Medulla oblongata (tissue), 1 donor: ENCODE results near the gene CTSK.
"Not testable (repeated sequence)": the region's sequence is repeated elsewhere in the genome, so short reads cannot be mapped to it uniquely, and the experiment has no call there.

Experiments used
- DNase-seq: peaks from one replicate; pipeline ENCODE4 v3.0.0-alpha.2; 2015; ENCODE audit errors: extremely low spot score

CTSK gene

DNA sequence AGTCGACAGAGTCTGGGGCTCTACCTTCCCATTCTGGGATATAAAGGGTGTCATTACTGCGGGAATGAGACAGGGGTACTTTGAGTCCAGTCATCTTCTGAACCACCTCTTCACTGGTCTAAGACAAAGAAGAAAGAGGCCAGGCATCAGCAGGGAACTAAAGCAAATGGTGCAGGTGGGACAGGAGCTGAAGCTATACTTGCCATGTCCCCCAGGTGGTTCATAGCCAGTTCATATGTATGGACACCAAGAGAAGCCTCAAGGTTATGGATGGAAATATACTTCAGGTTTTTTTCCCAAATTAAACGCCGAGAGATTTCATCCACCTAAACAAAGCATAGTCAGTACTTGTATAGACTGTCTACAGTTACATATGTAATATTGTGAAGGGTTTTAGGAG is 2.2 kb downstream of the CTSK start:
- no peak for DNase-seq

DNA sequence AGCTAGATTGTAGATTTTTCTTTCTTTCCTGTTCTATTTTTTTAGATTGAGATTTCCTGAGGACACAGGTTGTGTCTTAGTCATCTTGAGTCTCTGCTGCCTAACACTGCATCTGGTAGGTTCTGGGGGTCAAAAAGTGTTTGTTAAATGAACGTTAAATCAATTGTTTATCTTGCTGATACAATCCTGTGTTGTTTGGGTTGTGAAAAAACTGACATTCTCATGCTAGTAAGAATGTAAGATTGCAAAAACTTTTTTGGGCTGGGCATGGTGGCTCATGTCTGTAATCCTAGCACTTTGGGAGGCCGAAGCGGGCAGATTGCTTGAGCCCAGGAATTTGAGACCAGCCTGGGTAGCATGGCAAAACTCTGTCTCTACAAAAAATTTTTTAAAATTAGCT is 3.4 kb downstream of the CTSK start:
- DNase-seq, result no peak

DNA sequence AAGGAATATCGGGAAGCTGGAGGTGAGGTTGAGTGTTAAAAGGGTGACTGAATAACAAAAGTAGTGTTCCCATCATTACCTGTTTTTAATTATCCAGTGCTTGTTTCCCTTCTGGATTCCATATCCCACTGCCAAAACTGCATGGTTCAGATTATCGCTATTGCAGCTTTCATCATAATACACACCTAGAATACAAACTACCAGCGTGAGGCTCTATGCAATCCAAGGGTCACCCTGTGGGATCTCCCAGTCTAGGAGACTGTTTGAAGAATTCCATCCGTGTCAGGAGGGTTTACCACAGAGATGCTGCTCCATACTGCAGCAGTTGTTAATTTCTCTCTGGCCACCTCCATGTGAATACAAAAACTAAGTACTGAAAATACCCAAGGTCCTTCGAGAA is 9.0 kb downstream of the CTSK start:
- no peak for DNase-seq

DNA sequence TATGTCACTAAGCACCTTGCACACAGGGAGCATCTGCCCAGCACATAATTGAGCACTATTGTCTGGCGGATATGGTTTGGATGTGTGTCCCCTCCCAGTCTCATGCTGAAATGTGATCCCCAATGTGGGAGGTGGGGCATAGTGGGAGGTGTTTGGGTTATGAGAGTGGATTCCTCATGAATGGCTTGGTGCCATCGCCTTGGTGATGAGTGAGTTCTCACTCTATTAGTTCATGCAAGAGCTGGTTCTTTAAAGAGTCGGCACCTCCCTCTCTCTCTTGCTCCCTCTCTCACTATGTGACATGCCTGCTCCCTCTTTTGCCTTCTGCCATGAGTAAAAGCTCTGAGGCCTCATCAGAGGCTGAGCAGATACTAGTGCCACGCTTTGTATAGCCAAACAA is 9.5 kb downstream of the CTSK start:
- DNase-seq, result no peak

DNA sequence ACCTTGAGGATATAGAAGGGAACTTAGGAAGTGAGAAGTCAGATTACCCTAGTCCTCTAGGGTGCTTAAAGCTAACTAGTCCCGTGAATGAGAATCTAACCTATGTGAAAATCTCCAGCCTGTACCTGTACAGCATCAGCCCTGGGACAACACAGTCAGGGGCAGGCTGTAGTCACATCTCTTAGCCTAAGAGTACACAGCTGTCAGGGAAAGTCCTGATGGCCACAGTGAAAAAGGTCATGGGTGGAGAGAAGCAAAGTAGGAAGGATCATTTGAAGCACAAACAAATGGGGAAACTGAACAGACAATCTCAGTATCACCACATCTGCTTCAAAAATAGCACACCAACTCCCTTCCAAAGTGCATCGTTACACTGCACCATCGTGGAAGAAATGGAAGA is 11.7 kb downstream of the CTSK start:
- no peak for DNase-seq

DNA sequence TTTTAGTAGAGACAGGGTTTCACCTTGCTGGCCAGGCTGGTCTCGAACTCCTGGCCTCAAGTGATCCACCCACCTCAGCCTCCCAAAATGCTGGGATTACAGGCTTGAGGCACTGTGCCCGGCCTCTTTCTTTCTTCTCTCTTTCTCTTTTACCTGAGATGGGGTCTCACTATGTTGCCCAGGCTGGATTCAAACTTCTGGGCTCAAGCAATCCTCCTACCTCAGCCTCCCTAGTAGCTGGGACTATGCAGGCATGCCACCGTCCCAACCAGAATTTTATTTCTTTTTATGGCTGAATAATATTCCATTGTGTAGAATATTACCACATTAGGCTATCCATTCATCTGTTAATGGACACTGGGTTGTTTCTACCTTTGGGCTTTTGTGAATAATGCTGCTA is 14.3 kb downstream of the CTSK start:
- DNase-seq, result not testable (repeated sequence)

DNA sequence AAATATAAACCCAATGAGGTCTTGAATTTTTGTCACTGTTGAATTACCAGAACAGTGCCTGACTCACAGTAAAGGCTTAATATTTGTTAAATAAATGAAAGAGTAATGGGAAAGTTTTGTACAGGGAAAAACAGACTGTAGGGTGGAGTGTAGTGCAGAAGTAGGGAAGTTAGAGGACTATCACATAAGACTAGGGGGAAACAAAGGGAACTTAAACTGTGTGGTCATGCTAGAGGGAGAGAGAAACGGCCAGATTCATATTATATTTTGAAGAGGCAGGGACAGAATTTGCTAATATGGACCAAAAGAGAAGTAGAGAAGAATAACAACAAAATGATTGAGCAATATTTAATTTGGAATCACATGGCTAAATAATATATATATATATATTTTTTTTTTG is 14.8 kb downstream of the CTSK start:
- no peak for DNase-seq

DNA sequence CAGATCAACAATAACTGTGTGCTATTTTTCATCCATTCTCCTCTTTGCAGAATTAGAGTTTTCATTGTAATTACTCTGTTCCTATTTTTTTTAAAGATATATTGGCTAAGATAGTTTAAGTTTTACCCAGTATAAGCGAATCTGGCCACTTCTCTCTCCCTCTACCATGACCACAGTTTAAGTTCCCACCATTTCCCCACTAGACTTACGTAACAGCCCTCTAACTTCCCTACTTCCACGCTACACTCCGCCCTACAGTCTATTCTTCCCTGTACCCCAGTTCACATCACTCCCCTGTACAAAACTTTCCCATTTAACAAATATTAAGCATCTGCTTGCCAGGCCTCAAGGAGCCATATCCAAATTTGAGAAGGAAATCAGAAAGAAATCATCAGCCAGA is 16.5 kb downstream of the CTSK start:
- peak; percentile 44 for DNase-seq

DNA sequence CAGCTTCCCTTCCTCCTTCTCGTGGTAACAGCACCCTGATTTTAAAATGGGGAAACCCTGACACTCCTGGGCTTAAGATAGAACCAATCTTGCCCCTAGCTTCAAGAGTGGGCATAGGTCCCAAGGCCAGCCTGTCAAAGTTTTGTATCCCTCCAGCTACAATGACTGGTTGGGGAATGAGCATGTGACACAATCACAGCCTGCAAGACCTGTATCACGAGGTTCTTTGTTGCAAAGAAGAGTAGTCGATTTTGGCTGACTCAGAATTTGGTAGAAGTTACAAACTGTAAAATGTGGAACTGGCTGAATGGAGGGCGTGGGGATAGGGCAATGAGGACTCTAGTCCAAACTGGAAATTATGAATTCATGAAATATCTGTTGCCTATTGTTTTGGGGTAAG is 18.7 kb downstream of the CTSK start:
- DNase-seq, result peak; percentile 65

DNA sequence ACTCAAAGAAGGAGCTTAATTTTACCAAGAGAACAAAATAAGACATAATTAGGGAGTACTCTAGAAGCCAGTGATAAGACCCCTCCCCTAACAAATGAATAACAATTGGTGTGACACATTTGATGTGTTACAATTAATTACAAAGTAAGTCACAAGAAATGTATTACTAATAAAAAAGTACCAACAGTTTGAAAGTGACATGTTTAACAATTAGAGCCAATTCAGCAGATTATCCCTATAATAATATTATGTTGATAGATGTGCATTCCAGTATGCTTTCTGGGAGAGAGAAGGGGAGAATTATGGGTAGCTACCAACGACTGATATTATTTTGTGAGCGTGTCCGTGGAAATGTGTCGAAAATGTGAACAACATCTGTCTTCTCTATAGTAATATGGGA is 19.1 kb downstream of the CTSK start:
- no peak for DNase-seq

DNA sequence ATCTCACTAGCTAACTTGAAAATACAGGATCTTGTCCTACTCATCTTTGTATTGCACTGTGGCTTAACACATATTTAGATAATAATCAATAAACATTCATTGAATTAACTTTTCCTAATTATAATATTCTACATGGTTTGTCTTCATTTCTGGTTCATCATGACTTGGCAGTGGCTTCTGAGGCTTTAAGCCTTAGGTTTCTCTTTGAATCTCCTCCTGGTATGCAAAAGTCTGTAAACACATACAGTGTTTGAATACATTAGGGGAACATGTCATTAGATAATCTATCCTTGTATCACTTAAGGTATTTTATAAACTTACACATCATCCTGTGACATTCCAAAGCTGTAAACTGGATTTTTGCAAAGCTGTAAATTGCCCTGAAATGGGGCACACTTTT is 20.6 kb downstream of the CTSK start:
- no peak for DNase-seq

DNA sequence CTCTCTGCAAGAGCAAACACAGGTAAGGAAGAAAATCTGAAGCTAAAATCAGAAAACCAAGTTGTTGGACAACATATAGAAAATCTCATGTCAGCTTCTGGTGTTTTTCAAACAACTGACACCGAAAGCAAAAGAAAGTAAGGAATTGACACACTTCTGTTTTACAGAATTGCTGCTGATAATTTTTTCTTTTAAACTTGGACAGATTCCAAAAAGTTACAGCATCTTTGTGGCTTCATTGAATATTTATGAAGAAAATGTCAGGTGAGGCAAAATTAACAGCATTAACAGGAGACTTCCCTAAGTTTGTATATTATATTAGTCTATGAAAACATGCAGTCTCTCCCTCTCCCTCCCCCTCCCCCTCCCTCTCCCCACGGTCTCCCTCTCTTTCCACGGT is 27.6 kb downstream of the CTSK start:
- DNase-seq, result no peak

DNA sequence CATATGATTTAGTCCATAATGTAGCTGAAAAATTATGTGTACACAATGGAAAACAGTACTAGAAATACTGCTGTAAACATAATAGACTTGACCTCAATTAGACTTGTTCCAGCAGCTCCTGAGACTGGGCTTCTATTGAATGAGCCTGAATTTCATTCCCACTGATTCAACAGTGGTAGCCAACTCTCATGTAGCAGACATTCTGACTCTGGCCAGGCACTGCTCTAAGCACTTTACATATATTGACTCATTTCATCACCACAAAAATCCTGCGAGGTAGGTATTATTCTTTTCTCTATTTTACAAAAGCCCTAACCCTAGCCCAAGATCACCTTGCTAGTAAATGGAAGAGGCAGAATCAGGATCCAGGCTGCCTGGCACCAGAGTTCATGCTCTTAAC is 29.7 kb downstream of the CTSK start:
- DNase-seq, result peak; percentile 15

DNA sequence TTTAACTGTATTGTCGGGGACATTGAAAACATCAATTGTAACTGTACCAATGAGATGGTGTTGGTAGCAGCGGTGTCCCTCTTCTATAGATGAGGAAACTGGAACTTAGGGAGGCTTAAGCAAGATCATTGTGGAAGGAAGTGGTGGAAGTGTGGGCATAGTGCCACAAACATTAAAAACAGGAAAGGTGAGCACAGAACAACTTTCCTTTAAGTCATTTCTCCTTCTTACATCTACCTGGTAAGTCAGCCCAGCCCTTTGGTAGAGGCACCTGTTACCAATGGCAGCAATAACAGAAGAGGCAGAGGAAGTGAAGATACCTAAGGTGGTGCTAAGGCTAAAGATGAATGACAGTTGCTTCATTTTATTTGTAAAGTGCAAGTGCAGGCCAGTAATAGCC is 30.5 kb downstream of the CTSK start:
- DNase-seq, result no peak

DNA sequence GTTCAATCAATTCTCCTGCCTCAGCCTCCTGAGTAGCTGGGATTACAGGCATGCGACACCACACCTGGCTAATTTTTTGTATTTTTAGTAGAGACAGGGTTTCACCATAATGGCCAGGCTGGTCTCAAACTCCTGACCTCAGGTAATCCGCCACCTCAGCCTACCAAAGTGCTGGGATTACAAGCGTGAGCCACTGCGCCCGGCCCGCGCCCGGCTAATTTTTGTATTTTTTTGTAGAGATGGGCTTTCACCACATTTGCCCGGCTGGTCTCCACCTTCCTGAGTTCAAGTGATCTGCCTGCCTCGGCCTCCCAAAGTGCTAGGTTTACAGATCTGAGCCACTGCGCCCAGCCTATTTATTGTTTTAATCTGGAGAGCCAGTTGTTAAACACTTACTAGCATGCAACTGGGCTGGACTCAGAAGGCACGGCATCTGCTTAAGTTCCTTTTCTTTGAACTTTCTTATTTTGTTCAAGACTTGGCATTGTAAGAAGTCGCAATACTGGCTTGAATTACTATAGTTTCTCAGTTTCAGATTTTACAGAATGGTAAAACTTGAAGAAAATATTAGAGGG is 32.0 kb downstream of the CTSK start:
- not testable (repeated sequence) for DNase-seq

DNA sequence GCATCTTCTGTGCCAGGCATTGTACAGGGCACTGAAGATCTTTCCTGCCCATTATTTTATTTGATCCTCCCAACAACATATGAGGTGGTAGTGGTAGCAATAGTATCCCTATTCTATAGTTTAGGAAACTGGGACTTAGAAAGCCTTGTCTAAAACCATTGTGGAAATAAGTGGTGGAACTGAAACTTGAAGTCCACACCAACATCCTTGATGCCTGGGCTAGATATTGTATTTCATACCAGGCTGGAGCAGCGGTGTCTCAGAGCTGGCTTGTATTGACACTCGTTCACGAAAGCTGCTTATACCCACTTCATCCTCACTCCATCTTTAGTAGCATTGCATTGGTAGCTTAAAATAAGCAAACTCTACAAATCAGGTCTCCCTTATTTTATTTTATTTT is 32.8 kb downstream of the CTSK start:
- peak; percentile 20 for DNase-seq

DNA sequence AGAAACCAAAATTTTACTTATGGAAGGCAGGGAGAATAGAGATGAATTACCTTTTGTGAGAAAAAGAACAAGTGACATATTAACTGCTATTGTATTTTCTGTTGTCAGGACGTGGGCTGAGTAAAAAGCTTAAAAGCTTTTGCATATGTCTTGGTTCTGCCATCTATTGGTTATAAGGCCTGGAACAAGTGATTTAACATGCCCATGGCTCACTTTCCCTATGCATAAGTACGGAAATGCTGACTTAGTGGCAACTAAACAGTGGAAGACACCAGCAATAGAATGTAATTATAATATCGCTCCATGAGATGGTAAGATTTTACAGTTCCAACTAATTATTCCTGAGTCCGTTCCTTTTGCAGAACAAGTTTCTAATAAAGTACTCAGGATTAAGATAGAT is 35.7 kb downstream of the CTSK start:
- no peak for DNase-seq

DNA sequence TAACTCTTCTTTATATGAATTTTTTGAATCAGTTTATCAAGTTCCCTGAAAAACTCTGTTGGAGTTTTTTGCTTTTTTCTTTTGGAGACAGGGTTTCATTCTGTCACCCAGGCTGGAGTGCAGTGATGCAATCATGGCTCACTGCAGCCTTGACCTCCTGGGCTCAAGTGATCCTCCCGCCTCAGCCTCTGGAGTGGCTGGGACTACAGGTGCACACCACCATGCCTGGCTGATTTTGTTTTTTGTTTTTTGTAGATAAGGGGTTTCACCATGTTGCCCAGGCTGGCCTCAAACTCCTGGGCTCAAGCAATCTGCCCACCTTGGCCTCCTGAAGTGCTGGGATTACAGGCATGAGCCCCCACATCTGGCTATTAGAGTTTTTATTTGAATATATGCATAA is 40.4 kb downstream of the CTSK start:
- not testable (repeated sequence) for DNase-seq

DNA sequence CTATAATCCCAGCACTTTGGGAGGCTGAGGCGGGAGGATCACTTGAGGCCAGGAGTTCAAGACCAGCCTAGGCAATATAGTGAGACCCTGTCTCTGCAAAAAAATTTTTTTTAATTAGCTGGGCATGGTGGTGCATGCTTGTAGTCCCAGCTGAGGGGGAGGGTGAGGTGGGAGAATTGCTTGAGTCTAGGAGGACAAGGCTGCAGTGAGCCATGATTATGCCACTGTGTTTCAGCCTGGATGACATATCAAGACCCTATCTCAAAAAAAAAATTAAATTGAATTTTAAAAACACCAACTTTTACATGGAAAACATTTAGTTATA is 42.1 kb downstream of the CTSK start:
- not testable (repeated sequence) for DNase-seq

DNA sequence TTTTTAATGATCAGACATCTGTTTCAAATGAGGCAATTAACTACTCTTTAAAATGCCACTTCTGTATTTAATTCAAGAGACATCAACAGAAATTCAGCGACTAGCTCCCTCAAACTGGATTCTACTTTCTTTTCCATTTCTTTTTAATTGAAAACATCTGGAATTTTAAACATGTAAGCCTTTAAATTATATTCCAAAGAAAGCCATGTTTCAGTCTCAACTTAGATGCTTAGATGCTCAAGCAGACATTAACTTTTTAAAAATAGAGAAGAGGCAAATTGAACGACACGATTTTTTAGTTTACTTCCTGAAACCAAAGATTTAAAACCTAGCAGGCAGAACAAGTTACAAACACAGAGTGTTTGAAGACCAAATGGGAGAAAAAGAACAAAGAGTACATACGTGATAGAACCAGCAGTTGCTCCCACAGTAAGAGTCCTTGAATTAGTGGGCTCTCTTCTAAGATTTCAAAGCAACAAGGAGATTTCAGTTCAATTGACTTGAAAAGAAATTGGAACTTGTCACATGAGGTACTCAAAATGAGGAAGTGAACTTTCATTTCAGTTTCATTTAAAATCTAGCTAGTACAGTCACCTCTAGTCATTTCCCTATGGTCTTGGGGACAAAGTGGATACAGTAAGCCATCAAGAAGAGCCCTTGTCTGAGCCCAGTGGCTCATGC is 42.6 kb downstream of the CTSK start, which contains the start of gene CTSS:
Gene CTSS (minus strand): TSS at position 483 of the 681 bp plus-strand sequence. CDS start 1,015 bp downstream, outside the sequence.
- peak; percentile 72 for DNase-seq

DNA sequence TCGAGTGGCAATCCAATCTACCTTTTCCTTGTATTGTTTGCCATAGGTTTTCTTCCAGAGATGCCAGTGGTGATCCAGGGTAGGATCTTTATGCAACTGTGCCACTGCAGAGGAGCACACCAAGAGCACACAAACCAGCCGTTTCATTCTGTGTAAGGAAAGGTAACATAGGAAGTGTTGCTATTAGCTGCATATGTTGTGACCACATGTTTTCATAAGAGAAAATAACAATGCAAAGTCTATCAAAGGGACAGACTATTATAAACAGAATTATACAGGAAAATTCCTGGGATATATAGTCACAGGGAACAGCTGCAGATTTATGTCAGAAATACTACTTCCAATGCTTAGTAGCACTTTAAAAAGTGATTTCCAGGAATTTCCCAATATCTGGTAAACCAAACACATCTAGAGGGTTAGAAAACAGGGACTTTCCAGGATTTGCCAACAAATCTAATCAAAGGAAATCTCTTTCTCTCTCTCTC is 43.4 kb downstream of the CTSK start:
- no peak for DNase-seq

DNA sequence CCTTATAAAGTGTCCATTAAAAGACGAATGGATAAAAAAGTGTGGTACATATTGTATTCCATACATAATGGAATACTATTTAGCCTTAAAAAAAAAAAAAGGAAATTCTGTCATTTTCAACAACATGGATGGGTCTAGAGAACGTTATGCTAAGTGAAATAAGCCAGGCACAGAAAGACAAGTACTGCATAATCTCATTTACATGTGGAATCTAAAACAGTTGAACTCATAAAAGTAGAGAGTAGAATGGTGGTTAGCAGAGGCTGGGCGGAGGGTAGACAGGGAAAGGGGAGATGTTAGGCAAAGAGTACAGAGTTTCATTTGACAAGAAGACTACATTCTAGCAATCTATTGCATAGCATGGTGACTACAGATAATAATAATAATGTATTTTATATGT is 45.0 kb downstream of the CTSK start:
- DNase-seq, result no peak

DNA sequence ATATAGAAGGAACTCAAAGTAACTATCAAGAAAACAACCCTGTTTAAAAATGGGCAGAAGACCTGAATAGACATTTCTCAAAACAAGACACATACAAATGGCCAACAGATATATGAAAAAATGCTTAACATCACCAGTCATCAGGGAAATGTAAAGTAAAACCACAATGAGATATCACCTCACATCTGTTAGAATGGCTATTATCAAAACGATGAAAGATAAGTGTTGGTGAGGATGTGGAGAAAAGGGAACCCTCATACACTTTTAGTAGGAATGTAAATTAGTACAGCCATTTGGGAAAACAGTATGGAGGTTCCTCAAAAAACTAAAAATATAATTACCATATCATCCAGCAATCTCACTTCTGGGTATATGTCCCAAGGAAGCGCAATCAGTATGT is 45.5 kb downstream of the CTSK start:
- no peak for DNase-seq

DNA sequence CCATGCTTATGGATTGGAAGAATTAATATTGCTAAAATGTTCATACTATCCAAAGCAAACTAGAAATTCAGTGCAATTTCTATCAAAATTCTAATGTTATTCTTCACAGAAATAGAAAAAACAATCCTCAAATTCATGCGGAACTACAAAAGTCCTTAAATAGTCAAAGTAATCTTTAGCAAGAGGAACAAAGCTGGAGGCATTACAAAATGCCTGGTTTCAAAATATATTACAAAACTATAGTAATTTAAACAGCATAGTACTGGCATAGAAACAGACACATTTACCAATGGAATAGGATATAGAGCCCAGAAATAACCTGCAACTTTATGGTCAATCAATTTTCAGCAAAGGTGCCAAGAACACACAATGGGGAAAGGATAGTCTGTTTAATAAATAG is 46.3 kb downstream of the CTSK start:
- DNase-seq, result no peak
